Iris pigment epithelial cell (primary cell): ENCODE measurements around the gene OR6M1.

Experiments used
- DNase-seq: peaks from one replicate; pipeline ENCODE4 v3.0.0-alpha.2; 2011; ENCODE audit warnings: low read depth

Gene OR6M1, protein sequence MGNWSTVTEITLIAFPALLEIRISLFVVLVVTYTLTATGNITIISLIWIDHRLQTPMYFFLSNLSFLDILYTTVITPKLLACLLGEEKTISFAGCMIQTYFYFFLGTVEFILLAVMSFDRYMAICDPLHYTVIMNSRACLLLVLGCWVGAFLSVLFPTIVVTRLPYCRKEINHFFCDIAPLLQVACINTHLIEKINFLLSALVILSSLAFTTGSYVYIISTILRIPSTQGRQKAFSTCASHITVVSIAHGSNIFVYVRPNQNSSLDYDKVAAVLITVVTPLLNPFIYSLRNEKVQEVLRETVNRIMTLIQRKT

DNA sequence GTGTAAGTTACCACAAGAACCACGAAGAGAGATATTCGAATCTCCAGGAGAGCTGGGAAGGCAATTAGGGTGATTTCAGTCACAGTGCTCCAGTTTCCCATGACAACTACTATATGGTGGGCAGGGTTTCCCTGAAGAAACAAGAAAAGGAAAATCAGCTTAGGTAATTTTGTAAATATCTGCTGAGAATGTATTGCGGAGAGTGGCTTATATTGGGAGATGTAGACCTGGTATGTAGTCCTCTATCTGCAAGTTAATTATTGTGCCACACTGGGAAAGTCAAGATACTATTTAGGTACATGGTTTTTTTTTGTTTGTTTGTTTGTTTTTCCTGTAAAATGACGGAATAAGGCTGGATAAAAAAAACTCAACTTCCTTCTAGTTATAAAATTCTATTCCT, at the start of gene OR6M1:
Gene OR6M1, minus strand, starts transcription at position 101 of the 400 bp plus-strand sequence. Its CDS starts 0 bp downstream, at position 101.
- DNase-seq: no peak

DNA sequence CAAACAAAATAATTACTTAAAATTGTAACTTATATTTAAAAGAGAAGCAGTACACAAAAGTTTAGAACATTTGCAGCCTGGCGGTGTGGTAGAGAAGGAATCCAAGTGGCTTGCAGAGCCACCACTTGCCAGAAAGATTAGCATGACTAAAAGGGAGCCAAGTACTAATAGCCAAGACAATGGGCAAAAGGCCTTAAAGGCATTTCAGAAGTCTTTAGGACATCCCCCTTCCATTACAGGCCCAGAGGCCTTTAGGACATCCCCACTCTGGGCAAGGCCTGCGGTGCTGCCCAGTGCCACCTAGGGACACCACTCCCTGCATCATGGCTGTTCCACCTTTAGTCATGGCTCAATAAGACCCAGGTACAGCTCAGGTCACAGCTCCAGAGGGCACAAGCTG, 46.9 kb upstream of the OR6M1 start:
- DNase-seq: no peak

DNA sequence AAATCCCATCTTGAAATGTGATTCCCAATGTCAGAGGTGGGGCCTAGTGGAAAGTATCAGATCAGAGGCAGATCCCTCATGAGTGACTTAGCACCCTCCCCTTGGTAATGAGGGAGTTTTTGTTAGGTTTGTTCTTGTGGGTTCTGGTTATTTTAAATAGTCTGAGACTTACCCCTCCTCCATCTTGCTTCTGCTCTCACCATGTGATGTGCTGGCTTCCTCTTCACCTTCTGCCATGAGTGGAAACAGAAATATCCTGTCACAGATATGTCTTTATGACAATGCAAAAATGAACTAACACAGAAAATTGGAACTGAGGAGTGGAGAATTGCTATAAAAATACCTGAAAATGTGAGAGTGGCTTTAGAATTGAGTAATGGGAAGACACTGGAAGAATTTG, 46.2 kb upstream of the OR6M1 start:
- no peak for DNase-seq

DNA sequence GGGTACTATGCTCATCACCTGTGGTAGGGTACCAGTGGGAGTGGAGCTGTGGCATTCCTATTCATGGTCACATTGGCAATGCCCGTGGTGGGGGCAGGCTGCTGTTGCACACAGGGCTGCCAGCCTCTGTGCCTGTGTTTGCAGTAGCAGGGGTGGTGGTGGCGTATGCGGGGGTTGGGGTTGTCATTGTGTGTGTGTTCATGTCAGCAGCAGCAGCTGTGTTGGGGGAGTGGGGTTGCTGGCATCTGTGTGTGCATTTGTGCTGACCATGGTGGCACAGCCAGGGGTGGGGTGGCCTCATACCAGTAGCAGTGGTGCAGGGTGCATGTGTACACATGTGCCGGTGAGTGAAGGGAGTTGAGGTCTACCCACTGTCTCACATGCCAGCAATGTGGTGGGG, 45.0 kb upstream of the OR6M1 start:
- DNase-seq: no peak

DNA sequence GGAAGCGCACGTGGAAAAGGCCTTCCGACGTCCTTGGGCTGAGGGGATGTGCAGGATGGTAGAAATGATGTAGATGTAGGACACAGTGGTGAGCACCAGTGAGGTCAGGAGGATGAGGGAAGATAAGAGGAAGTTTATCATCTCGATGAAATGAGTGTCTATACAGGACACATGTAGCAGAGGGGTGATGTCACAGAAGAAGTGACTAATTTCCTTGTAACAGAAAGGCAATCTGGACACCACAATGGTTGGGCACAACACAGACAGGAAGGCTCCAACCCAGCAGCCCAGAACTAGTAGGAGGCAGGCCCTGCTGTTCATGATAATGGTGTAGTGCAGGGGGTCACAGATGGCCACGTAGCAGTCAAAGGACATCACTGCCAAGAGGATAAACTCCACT, 35.0 kb upstream of the OR6M1 start:
- DNase-seq: no peak

DNA sequence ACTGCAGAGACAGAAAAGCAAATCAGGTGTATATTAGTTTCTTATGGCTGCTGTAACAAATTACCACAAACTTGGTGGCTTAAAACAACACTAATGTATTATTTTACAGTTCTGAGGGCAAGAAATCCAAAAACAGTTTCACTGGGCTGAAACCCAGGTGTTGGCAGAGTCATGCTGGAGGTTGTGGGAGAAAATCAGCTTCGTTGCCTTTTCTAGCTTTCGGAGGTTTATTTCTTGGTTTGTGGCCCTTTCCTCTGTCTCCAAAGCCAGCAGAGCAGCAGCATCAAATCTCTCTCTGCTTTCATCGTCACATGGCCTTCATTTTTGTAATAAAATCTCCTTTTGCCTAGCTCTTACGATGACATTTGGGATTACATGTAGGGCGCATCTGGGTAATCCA, 33.0 kb upstream of the OR6M1 start:
- no peak for DNase-seq

DNA sequence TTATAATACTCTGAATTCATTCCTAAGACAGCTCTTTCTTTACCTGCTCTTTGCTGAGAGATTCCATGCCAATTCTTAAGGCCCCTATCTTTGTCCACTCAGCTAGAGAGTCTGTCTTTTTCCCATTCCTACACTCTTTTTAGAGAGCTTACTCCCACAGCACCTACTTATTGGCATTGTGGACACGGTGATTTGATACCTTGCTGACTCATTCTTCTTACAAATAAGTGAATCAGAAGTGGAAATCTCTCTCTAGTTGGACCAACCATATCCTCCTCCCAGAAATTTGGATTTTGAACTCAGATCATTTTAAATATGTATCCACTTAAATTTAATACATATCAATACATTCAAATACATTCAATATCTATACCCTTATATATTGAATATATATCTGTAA, 32.5 kb upstream of the OR6M1 start:
- DNase-seq: no peak

DNA sequence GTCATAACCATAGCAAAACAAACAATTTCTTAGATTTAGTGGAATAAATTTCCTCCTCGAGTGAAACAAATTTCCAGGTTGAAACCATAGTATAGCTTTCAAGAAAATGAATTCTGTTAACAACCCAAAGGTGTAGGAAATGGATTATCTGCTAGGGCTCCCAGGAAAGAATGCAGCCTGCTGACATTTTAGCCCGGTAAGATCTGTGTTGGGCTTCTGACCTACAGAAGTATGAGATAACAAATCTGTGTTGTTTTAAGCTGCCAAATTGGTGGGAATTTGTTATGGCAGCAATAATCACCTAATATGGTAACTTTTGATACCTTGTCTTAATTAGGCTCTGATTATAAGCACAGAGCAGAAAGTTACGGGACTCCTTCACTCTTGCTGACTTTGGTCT, 32.0 kb upstream of the OR6M1 start:
- DNase-seq: no peak

DNA sequence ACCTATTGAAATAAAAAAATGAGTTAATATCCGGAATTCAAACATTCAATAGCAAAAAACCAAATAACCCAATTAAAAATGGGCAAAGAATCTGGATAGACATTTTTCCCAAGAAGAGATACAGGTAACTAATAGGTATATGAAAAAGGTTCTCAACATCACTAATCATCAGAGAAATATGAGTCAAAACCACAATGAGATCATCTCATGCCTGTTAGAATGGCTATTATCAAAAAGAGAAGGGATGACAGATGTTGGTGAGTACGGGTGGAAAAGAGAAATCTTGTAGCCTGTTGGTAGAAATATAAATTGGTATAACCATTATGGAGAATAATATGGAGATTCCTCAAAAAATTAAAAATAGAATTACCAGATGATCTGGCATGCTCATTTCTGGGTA, 26.9 kb upstream of the OR6M1 start:
- peak; percentile 2 for DNase-seq

DNA sequence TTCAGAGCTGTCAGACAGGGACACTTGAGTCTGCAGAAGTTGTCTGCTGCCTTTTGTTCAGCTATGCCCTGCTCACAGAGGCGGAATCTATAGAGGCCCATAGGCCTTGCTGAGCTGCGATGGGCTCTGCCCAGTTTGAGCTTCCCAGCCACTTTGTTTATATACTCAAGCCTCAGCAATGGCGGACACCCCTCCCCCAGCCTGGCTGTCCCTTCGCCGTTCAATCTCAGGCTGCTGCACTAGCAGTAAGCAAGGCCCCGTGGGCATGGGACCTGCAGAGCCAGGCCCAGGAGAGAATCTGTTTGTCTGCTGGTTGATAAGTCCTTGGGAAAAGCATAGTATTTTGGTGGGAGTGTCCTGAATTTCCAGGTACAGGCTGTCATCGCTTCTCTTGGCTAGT, 23.6 kb upstream of the OR6M1 start:
- no peak for DNase-seq

DNA sequence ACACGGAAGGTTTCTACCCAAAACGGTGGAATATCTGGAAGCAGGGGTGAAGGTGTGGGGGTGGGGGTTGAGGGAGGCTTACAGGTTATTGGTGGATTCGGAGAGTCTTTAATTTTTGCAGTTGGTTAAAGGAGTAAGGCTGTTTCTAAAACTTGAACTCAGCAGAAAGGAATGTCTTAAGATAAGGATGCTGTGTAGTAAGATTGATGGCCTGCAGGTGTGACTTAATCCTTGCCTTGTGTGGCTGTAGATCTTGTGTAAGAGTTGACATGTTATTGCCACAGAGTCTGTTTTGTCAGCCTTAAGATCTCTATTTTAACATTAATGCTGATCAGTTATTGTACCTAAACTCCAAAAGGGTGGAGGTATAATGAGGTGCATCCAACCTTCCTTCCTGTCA, 16.4 kb upstream of the OR6M1 start:
- no peak for DNase-seq

DNA sequence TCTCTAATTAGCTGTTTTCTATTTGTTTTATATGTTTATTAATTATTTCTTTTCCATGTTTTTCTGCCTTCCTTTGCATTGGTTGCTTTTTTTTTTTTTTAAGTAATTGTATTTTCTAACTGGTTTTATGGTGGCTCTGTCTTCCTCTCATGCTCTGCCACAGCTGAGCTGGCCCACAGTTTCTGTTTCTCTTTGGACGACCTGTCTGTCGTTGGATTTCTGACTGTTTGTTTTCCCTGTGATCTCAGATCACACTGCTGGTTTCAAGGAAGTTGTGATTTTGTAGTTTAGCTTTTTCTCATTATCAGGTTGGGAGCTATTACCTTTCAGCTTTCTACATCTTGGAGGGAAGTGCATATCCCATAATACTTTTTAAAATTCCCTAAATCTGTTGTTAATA, 15.9 kb upstream of the OR6M1 start:
- no peak for DNase-seq

DNA sequence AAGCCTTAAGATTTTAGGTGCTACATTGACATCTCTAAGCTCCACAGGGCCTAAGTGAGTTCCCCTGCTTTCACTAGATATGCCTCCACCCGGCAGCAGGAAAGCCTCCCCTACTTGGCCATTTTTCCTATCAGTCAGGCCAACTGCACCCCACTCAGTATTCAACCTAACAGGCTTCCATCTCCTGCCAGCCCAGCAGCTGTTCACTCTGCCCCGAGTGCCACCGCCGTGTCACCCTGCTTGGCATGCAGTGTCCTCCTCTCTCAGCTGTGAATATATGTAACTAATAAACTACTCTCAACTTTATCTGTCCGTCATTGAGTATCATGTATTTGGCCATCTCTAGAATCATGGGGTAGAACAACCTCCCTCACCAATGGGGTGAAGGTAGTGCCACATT, 9.0 kb upstream of the OR6M1 start:
- DNase-seq: no peak

DNA sequence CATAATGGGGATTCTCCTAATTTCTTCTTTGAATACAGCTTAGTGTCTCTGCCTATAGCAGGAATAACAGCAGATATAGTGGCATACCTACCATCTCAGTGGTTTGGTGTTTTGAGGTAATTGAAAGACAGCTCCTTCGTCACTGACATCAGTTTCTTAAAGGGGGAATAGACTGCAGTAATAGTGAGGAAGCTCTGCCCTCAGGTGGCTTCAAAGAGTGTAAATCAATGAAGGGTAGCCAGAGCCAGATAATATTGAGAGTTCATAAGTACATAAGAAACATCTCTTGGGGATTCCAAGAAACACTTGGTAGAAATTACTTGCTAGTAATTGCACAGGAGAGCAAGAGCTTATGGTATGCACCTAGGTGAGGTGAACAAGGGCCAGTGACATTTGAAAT, 4.4 kb downstream of the OR6M1 start:
- no peak for DNase-seq

DNA sequence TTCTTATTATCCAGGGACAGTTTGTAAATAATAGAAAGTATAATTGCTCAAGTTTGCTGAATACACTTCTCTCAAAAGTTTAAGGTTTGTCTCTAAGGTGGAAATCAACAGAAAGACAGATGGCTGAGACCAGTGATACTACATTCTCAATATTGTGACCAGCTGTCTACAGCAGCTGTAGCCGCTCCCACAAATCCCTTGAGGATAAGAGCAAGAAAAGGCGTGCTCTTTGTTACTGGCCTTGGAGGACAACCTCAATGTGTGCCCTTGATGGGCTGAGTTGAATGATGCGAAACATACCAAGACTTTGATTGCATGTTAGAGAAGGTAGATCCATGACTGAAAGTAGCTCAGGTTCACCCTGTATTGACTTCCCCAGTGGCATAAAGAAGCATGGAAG, 6.1 kb downstream of the OR6M1 start:
- DNase-seq: no peak

DNA sequence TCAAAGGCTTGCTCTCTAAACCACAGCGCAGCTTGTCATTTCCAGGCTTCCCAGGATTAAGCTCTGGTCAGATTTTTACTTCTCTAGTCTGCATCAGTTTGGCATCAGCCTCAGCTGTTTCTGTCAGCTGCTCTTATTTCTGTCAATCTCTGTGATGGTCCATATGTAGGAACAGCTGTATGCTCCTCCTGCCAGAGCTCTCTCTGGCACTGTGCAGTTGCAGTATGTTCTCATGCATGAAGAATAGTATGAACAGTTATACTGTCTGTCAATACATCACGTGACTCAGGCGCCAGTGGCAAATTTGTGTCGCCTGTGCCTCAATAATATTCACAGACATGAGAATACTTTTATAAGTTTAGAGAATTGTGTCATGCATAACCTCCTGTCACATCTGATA, 6.7 kb downstream of the OR6M1 start:
- no peak for DNase-seq

DNA sequence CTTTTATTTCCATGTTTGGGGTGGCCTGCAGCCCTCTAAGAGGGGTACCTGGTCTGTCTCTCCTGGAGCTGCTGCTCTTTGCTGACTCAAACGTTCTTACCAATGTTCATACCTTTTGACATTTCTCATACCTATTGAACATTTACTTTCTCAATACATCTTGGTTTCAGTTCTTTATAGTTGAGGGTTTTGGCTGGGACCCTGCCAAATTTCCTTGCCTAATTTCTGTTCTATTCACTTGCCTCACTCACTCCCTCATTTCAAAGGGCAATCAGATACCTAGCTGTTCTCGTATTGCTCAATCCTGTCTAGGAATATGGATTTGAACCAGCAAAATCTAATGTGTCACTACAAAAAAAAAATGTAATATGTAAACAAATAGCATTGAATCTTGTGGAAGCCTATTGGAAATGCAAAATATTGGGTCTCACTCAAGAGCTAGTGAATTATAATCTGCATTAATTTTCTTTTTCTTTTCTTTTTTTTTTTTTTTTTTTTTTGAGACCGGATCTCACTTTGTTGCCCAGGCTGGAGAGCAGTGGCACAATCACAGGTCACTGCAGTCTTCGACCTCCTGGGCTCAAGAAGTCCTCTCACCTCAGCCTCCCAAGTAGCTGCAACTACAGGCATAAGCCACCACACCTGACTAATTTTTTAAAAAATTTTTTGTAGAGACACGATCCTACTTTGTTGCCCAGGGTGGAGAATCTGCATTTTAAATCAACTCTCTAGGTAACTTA, 7.5 kb downstream of the OR6M1 start:
- DNase-seq: no peak

DNA sequence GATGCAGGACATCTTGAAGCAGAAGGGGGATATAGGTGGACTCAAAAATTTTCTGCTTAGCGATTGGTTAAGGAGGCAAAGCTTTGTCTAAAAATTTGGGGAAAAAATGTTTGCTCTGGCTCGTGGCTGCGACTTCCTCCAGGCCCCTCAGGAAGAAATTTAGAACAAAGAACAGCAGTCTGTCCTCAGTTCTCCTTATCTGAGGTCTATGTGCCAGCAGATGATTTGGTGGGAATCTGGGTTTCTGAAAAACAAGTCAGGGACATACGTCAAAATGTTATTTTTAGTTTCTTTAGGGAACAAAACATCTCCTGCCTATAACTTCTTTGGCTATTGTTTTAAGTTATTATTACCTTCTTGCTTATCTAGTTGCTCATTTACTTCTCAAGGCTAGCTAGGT, 8.1 kb downstream of the OR6M1 start:
- DNase-seq: no peak

DNA sequence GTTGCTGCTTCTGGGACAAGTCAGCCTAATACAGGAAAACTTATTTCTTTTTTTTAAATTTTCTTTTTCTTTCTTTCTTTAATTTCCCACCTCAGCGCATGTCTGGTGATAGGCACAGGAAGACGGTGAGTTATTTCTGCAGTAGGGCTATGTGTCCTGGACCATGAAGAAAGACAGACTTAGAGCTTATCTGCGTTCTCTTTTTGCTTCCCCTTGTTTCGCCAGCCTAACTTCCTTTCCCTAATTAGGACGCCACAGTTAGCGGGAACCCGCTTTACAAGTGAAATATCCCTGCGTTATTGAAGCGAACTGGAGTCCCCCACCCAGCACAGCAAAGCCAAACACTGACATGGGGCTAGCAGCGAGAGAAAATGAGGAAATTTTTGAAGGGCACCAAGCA, 8.6 kb downstream of the OR6M1 start:
- DNase-seq: no peak

DNA sequence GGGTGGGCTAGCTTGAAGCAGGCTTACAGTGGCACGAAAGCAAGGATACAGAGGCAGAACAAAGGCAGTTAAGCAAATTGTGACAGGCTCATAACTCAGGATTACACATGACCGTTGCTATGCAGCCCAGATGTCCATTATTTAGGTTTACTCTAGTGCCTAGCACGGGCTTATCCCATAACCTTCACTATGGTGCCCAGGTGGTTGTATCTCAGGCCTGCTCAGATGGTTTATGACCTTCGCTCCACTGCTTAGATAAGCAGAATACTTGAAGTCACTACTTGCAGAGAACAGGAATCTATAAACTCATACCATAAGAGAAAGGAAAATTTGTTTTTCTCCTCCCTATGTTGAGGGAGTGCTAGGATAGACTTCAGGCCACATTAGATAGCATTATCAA, 9.0 kb downstream of the OR6M1 start:
- no peak for DNase-seq

DNA sequence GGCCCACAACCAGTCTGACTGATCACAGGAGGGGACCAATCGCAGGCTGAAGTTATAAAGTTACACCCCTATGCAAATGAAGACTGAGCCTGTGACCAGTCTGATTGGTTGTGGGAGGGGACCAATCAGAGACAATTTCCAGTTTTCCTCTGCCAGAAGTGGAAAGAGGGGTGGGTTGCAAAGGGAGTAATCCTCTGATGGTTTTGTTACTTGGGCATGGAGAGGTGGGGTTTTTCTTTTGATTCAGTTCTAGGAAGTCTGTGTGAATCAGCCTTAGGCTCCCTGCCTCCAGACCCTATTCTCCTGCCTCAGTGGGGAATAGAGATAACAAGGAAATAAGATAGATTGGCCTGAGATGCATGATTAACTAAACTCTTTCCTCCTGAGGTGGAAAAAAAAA, 9.9 kb downstream of the OR6M1 start:
- DNase-seq: no peak

DNA sequence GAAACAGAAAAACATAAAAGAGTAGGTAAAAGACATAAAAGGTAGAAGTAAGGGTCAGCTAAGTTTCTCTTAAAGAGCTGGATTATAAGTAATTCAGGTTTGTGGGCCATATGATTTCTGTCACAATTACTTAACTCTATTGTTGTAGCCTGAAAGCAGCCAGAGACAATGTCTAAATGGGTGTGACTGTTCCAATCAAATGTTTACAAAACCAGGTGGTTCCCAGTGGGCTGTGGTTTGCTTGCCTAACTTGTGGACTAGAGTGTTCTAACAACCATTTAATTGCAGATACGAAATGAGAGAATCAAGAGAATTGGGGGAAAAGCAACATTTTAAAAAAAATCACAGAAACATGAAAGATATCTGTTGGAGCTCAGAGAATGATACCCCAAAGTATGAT, 22.6 kb downstream of the OR6M1 start:
- no peak for DNase-seq

DNA sequence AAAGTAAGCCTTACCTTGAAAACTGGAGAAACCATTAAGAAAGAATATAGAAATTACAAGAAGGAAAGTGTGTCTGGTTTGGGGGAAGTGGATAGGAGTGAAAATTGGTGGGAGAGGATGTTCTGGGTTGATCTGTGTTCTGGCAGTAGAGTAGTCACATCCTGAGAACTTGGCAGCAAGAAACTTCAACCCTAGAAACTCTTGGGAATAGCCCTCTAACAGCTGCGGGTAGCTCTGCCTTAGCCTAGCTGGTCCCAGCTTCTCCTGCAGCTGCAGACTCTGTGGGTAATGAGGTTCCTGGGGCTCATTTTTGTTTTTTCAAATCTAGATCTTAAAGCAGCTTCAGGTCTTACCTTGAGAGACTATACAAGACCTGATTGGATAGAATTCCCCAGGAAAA, 27.6 kb downstream of the OR6M1 start:
- no peak for DNase-seq
